IMR-90 (cell line): Measurements from ENCODE around the gene NEUROD2. TPM values are rescaled to one million over a fixed set of nuclear protein-coding genes. Genes with fewer than 3 reads are reported as not detected.

ENCODE experiments used
- ATAC-seq: fragments of 200-7000 bp; cut with Tn5 transposase; 2 replicates; pipeline ENCODE4 v1.9.1; 2020; ENCODE audit warnings: low read depth, mild to moderate bottlenecking, moderate library complexity
- BruUV-seq: library from RNA; stranded (reverse); fragments of 400-500 nt; replicated peaks from 2 replicates; lab custom pipeline; 2021; lab: Mats Ljungman, UMichigan
- CTCF ChIA-PET: fragments of 300-600 bp; formaldehyde crosslinking; extraction: SDS; loops from one replicate; lab custom pipeline; 2021; ENCODE audit warnings: antibody characterized with exemption; lab: Yijun Ruan, JAX
- POLR2A ChIA-PET: fragments of 300-600 bp; sonication (Branson Sonifier 250); formaldehyde crosslinking; loops from one replicate; lab custom pipeline; 2022; ENCODE audit warnings: antibody characterized with exemption; ENCODE audit not compliant: unreplicated experiment; lab: Charles Lee
- DNase-seq: peaks from one replicate; pipeline ENCODE4 v3.0.0; 2013
- H2AFZ ChIP-seq: replicated peaks from 2 replicates; pipeline ENCODE3; 2013; ENCODE audit warnings: low read length, mild to moderate bottlenecking; ENCODE audit not compliant: poor library complexity
- H2AK5ac ChIP-seq: 2 replicates; pipeline ENCODE4 v1.6.1; 2013; ENCODE audit warnings: low read depth, low read length, inconsistent platforms
- H2AK9ac ChIP-seq: replicated peaks from 2 replicates; pipeline ENCODE3; 2013; ENCODE audit warnings: mild to moderate bottlenecking, low read depth, low read length, moderate library complexity; ENCODE audit not compliant: poor library complexity
- H2BK120ac ChIP-seq: 2 replicates; pipeline ENCODE4 v1.6.1; 2013; ENCODE audit warnings: low read depth, low read length, inconsistent platforms
- H2BK15ac ChIP-seq: 3 replicates; pipeline ENCODE4 v1.6.1; 2013; ENCODE audit warnings: low read depth, low read length, inconsistent platforms
- H2BK20ac ChIP-seq: 2 replicates; pipeline ENCODE4 v1.6.1; 2013; ENCODE audit warnings: low read depth, mild to moderate bottlenecking, inconsistent platforms, low read length, moderate library complexity
- H2BK5ac ChIP-seq: 2 replicates; pipeline ENCODE4 v1.6.1; 2013; ENCODE audit warnings: mild to moderate bottlenecking, low read depth, low read length, inconsistent platforms; ENCODE audit not compliant: poor library complexity, severe bottlenecking
- H3K14ac ChIP-seq: replicated peaks from 2 replicates; pipeline ENCODE4 v1.6.1; 2013; ENCODE audit warnings: low read depth, low read length, inconsistent platforms
- H3K18ac ChIP-seq: 2 replicates; pipeline ENCODE4 v1.6.1; 2013; ENCODE audit warnings: low read depth, low read length, control low read depth
- H3K23ac ChIP-seq: 2 replicates; pipeline ENCODE4 v1.6.1; 2013; ENCODE audit warnings: low read depth, low read length, inconsistent platforms
- H3K27ac ChIP-seq: 2 replicates; pipeline ENCODE4 v1.5.1; 2013; ENCODE audit warnings: mild to moderate bottlenecking, control low read depth, low read length; ENCODE audit not compliant: insufficient read depth
- H3K27me3 ChIP-seq: 2 replicates; pipeline ENCODE4 v1.6.1; 2013; ENCODE audit warnings: low read length; ENCODE audit not compliant: control insufficient read depth, insufficient read depth
- H3K36me3 ChIP-seq: 2 replicates; pipeline ENCODE4 v1.6.1; 2013; ENCODE audit warnings: low read length, mixed read lengths; ENCODE audit not compliant: control insufficient read depth, insufficient read depth
- H3K4ac ChIP-seq: 2 replicates; pipeline ENCODE4 v1.6.1; 2013; ENCODE audit warnings: low read depth, low read length, inconsistent platforms
- H3K4me1 ChIP-seq: 2 replicates; pipeline ENCODE4 v1.6.1; 2013; ENCODE audit warnings: low read length, mixed read lengths; ENCODE audit not compliant: control insufficient read depth, insufficient read depth
- H3K4me2 ChIP-seq: 2 replicates; pipeline ENCODE4 v1.6.1; 2013; ENCODE audit warnings: low read depth, mild to moderate bottlenecking, control low read depth, low read length, moderate library complexity
- H3K4me3 ChIP-seq: 2 replicates; pipeline ENCODE4 v1.5.1; 2013; ENCODE audit warnings: low read depth, mild to moderate bottlenecking, control low read depth, low read length, moderate library complexity; ENCODE audit not compliant: insufficient read depth
- H3K56ac ChIP-seq: 2 replicates; pipeline ENCODE4 v1.6.1; 2013; ENCODE audit warnings: low read length, inconsistent platforms; ENCODE audit not compliant: insufficient read depth; ENCODE audit errors: extremely low read depth
- H3K79me1 ChIP-seq, 2 experiments: 2 replicates each; pipeline ENCODE4 v1.6.1; 2013; ENCODE audit warnings: low read length in 2 of 2, inconsistent platforms in 1 of 2, low read depth in 1 of 2
- H3K9ac ChIP-seq: 2 replicates; pipeline ENCODE4 v1.6.1; 2013; ENCODE audit warnings: low read depth, low read length, control low read depth
- H3K9me1 ChIP-seq: 2 replicates; pipeline ENCODE4 v1.6.1; 2013; ENCODE audit warnings: low read length, inconsistent platforms; ENCODE audit not compliant: insufficient read depth
- H3K9me3 ChIP-seq: 2 replicates; pipeline ENCODE4 v1.6.1; 2013; ENCODE audit warnings: low read length; ENCODE audit not compliant: control insufficient read depth, insufficient read depth
- H4K20me1 ChIP-seq: 2 replicates; pipeline ENCODE4 v1.6.1; 2013; ENCODE audit warnings: low read length, inconsistent platforms; ENCODE audit not compliant: insufficient read depth
- H4K5ac ChIP-seq: 2 replicates; pipeline ENCODE4 v1.6.1; 2013; ENCODE audit warnings: mild to moderate bottlenecking, low read depth, low read length, control low read depth
- H4K8ac ChIP-seq, 2 experiments: 2 replicates each; pipeline ENCODE4 v1.6.1; 2013; ENCODE audit warnings: low read depth in 2 of 2, low read length in 2 of 2, control low read depth in 1 of 2, inconsistent platforms in 1 of 2
- H4K91ac ChIP-seq: 2 replicates; pipeline ENCODE4 v1.6.1; 2013; ENCODE audit warnings: low read depth, low read length, inconsistent platforms; ENCODE audit not compliant: insufficient read depth
- CHD1 ChIP-seq: IDR thresholded peaks from 2 replicates; pipeline ENCODE4 v1.6.1; 2012; ENCODE audit warnings: low read depth, low read length, improper control_type of control experiment
- MAZ ChIP-seq: IDR thresholded peaks from 2 replicates; pipeline ENCODE4 v1.6.1; 2012; ENCODE audit warnings: low read depth, mild to moderate bottlenecking, low read length, improper control_type of control experiment, moderate library complexity, borderline replicate concordance
- POLR2A ChIP-seq: IDR thresholded peaks from 2 replicates; pipeline ENCODE4 v1.6.1; 2012; ENCODE audit warnings: mild to moderate bottlenecking, low read depth, low read length
- SMC3 ChIP-seq: fragments of 150-350 bp; IDR thresholded peaks from 2 replicates; pipeline ENCODE4 v1.6.1; 2016; ENCODE audit warnings: low read depth, mild to moderate bottlenecking, antibody characterized with exemption, low read length, moderate library complexity
- WGBS, 2 experiments: methylation state at CpG; one replicate each; pipeline versions ENCODE4 v1.1.5 to v1.1.7; 2013; ENCODE audit warnings: missing lambda C conversion rate in 2 of 2; ENCODE audit not compliant: insufficient read length in 1 of 2; ENCODE audit errors: extremely low coverage in 2 of 2; 5-methylcytosine and 5-hydroxymethylcytosine counted together
- dilution Hi-C: fragments of 300-500 bp; cut with HindIII; formaldehyde crosslinking; loops from one replicate; pipeline ENCODE4 v1.14.3; 2018; ENCODE audit warnings: low sequenced_read_pairs; ENCODE audit not compliant: unreplicated experiment
- in situ Hi-C: fragments of 300-500 bp; cut with MboI; formaldehyde crosslinking; loops from 3 replicates; pipeline ENCODE4 v1.14.3; 2019; ENCODE audit warnings: low sequenced_read_pairs, inconsistent platforms, mixed read lengths
- intact Hi-C: fragments of 100-400 bp; cut with micrococcal nuclease; formaldehyde crosslinking; loops from 2 replicates; pipeline ENCODE4 v1.10.0; 2022
- polyA plus RNA-seq, 3 experiments: library from polyadenylated mRNA; depleted of rRNA; stranded (reverse); fragments of >200 nt; gene quantifications; 2 replicates each; pipeline ENCODE4 v1.2.3, GENCODE V29; 2012; ENCODE audit warnings: low replicate concordance in 1 of 3
- total RNA-seq: library from RNA; depleted of rRNA; stranded (reverse); fragments of >200 nt; gene quantifications from 2 replicates; pipeline ENCODE4 v1.2.3, GENCODE V29; 2012
- TF ChIP-seq, protein P1 (sequence below): fragments of 150-350 bp; IDR thresholded peaks from 2 replicates; pipeline ENCODE4 v1.6.1; 2017; ENCODE audit warnings: mild to moderate bottlenecking, antibody characterized with exemption, low read length, low read depth

The NEUROD2 gene
- total and polyA plus RNA-seq, 2 of the 4 experiments (the other 2 are of a cell fraction), result not detected

DNA sequence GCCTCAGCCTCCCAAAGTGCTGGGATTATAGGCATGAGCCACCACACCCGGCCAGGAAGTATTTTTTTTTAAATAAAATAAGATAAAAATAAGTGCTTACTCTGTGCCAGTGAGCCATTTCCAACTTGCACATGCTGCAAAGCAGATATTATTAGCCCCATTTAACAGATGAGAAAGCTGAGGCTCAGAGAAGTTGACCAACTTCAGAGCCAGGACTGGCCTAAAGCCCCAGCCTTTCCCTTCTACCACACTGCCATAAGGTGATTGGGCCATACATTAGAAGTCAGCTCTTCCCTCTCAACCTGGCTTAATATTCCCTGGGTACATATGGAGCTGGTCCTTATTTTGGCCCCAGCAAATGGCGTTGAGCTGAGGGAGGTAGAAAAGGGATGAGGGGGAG lies 25.1 kb downstream of the NEUROD2 start:
- ATAC-seq (no peak), DNase-seq (no peak)
- Histone ChIP-seq H4K8ac (no peak overlapping the region), H2BK5ac (no peak overlapping the region), H3K4ac (no peak overlapping the region), H3K79me1 (no peaks in the 10 kb centered on the region), H3K9ac (no peak overlapping the region), H3K14ac (no peak overlapping the region), H2BK120ac (no peak overlapping the region), H3K4me3 (no peak overlapping the region), H4K91ac (no peak overlapping the region), H3K27ac (no peak overlapping the region), H4K5ac (no peak overlapping the region), H2BK15ac (no peak overlapping the region), H2BK20ac (no peak overlapping the region), H3K9me1 (no peaks in the 10 kb centered on the region), H3K4me1 (no peaks in the 10 kb centered on the region), H3K56ac (no peak overlapping the region), H3K23ac (no peak overlapping the region), H2AFZ (no peak overlapping the region), H3K18ac (no peak overlapping the region), H2AK5ac (no peak overlapping the region), H3K27me3 (peaks cover 32% of the 10 kb centered on the region), H2AK9ac (no peak overlapping the region), H3K4me2 (no peak overlapping the region), H3K36me3 (no peaks in the 10 kb centered on the region), H3K9me3 (no peaks in the 10 kb centered on the region), H4K20me1 (no peaks in the 10 kb centered on the region)
- TF ChIP-seq CHD1, result no peak
- TF ChIP-seq, protein P1, sequence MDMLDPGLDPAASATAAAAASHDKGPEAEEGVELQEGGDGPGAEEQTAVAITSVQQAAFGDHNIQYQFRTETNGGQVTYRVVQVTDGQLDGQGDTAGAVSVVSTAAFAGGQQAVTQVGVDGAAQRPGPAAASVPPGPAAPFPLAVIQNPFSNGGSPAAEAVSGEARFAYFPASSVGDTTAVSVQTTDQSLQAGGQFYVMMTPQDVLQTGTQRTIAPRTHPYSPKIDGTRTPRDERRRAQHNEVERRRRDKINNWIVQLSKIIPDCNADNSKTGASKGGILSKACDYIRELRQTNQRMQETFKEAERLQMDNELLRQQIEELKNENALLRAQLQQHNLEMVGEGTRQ, result no peak
- TF ChIP-seq MAZ, result no peak
- TF ChIP-seq SMC3, result no peak
- no peak for TF ChIP-seq POLR2A
- no TSS peak for BruUV-seq
- WGBS, 2 experiments, result 40% methylated on average over 1 of the region's 2 CpGs; no CpG with 5 or more reads in 1 of the 2 experiments
- ChIA-PET CTCF (no interaction called here), POLR2A (no interaction called here)
- intact Hi-C loops (no loop called here), dilution Hi-C loops (no loop called here), in situ Hi-C loops (no loop called here)
